PC-3 (cell line): ENCODE measurements around the gene ATG16L1.

Experiments
- EZH2 ChIP-seq: fragments of 300-600 bp; sonication (generic); IDR thresholded peaks from one replicate; pipeline ENCODE4 v1.6.1; 2017; ENCODE audit warnings: antibody characterized with exemption, mild to moderate bottlenecking, low read length; ENCODE audit not compliant: unreplicated experiment
- TF ChIP-seq, protein P1 (sequence below): fragments of 300-600 bp; sonication (generic); conservative IDR thresholded peaks from 2 replicates; pipeline ENCODE4 v1.5.1; 2017; ENCODE audit warnings: antibody characterized with exemption, low read depth, mild to moderate bottlenecking, low read length

DNA sequence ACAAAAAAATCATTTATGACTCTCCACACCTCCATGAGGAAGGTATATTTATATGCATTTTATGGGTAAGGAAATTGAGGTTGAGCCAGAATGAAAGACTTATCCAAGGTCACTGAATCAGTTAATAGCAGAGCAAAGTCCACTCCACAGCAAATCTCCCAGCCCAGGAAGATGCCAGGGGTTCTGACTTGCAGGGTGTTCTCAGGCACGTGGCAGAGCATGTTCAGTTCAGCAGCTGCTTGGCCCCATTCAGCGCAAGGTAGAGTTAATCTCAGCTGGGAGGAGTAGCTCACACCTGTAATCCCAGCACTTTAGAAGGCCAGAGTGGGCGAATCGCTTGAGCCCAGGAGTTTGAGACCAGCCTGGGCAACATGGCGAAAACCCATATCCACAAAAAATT, 85.1 kb downstream of the ATG16L1 start:
- TF ChIP-seq, protein P1, sequence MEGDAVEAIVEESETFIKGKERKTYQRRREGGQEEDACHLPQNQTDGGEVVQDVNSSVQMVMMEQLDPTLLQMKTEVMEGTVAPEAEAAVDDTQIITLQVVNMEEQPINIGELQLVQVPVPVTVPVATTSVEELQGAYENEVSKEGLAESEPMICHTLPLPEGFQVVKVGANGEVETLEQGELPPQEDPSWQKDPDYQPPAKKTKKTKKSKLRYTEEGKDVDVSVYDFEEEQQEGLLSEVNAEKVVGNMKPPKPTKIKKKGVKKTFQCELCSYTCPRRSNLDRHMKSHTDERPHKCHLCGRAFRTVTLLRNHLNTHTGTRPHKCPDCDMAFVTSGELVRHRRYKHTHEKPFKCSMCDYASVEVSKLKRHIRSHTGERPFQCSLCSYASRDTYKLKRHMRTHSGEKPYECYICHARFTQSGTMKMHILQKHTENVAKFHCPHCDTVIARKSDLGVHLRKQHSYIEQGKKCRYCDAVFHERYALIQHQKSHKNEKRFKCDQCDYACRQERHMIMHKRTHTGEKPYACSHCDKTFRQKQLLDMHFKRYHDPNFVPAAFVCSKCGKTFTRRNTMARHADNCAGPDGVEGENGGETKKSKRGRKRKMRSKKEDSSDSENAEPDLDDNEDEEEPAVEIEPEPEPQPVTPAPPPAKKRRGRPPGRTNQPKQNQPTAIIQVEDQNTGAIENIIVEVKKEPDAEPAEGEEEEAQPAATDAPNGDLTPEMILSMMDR: no peak
- no peak for TF ChIP-seq EZH2
